SH-SY5Y (cell line): ENCODE data around the gene SRRM2.

Experiments used
- GATA2 ChIP-seq: IDR thresholded peaks from 2 replicates; pipeline ENCODE4 v1.6.1; 2011; ENCODE audit warnings: mild to moderate bottlenecking, low read depth, low read length
- GATA3 ChIP-seq: IDR thresholded peaks from 2 replicates; pipeline ENCODE4 v1.6.1; 2011; ENCODE audit warnings: low read depth, mild to moderate bottlenecking, low read length, moderate library complexity

- TF ChIP-seq GATA3 = no peak
- no peak for TF ChIP-seq GATA2
These were observed 3.5 kb upstream of the SRRM2 start for GRCh38 chr16:2748757-2749455.
